Measurements from ENCODE around the gene RBM10.

RBM10 gene

DNA sequence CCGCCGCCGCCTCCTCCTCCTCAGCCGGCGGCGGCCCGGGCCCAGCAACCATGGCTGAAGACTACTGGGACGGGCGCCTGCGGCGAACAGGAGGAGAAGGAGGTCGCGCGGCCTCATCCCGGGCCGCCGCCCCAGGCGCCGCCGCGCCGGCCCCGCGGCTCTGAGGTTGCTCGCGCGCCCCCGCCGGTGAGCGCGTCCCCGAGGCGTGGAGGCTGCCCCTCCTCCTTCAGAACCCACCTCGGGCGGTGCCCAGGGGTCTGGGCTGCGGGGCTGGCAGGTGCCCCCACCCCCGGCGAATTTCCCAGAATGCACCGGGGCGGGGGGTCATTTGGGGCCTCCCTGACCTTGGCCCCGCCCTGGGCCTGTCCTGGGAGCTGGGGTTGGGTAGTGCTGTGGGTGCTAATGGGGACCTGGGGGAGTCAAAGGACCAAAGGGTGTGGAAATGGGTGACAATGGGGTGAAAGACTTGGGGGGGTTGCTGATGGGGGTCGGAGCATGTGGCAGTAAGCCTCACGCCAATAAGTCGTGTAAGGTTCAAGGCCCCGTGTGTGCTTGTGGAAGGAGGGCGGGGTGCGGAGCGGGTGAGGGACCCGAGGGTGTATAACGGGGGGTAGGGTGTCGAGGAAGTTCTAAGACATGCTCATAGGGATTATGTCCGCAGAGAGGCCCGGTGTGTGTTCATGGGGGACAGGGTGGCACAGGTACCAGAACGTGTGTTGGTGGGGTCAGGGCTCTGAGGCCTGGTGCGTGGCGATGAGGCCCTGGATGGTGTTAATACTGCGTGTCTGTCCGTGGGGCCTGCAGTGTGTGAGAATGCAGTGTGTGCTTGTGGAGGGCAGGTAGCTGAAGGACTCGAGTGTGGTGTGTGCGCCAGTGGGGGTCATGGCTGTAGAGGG, 74.1 kb downstream of the RBM10 start:
- peak; percentile 51 for DNase-seq

GRCh38 chrX:47221756-47222155, 76.7 kb downstream of the RBM10 start:
- no peak for DNase-seq

DNA sequence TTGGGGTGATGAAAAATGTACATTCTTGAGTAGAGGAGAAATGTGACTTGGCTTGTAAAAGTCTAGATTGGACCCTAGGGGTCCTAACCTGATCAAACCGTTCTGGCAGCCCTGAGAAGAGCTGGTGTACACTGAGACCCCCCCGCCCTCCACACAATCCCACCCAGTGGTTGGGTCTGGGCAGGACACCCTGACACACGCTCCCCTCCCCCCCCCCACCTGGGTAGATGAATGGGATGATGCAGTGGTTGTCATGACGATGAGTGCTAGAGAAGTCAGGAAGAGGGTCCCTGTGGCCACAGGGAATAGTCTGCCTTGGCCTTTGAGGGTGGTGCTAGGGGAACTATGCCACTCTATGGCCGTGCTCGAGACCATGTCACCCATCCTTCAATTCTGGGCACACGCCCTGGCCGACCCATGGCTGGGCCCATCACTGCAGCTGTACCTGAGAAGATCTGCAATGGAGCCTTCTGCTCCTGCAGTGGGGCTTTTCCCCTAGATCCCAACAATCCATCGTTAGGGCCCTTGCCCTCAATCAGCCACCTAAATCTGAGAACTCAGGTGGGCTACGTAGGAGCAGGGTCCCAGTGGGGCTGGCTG, 77.8 kb downstream of the RBM10 start:
- DNase-seq, result no peak

GRCh38 chrX:47223476-47224250, 78.6 kb downstream of the RBM10 start:
- DNase-seq, result no peak

GRCh38 chrX:47224266-47224895, 79.4 kb downstream of the RBM10 start:
- DNase-seq, result no peak

GRCh38 chrX:47224896-47225290, 79.9 kb downstream of the RBM10 start:
- DNase-seq, result no peak

- no peak for DNase-seq
Measured at GRCh38 chrX:47226071-47226470, 81.0 kb downstream of the RBM10 start.

DNA sequence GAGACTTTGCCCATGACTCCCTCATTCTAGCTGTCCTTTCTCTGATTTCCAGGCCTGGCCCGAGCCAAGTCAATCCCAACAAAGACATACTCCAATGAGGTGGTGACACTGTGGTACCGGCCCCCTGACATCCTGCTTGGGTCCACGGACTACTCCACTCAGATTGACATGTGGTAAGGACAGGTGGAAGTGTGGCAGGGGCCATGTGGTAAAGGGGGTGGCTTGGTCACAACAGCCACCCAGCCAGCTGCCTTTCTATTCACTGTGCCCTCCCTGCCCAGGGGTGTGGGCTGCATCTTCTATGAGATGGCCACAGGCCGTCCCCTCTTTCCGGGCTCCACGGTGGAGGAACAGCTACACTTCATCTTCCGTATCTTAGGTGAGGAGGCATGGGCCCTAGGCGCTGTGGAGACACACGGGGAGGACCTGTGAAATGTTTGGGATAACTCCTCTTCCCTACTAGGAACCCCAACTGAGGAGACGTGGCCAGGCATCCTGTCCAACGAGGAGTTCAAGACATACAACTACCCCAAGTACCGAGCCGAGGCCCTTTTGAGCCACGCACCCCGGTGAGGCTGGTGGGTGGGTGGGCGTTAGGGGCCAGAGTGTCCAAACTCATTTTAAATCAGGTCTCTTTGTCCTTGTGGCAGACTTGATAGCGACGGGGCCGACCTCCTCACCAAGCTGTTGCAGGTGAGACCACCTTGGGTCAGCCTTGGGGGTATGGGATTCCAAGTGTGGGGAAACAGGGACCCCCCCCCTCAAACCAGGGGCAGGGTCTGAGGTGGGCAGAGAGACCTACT, 81.7 kb downstream of the RBM10 start:
- DNase-seq, result no peak

- DNase-seq, result no peak
Measured at GRCh38 chrX:47227334-47227583, 82.2 kb downstream of the RBM10 start.

GRCh38 chrX:47228550-47229270, 83.7 kb downstream of the RBM10 start:
- no peak for DNase-seq

DNA sequence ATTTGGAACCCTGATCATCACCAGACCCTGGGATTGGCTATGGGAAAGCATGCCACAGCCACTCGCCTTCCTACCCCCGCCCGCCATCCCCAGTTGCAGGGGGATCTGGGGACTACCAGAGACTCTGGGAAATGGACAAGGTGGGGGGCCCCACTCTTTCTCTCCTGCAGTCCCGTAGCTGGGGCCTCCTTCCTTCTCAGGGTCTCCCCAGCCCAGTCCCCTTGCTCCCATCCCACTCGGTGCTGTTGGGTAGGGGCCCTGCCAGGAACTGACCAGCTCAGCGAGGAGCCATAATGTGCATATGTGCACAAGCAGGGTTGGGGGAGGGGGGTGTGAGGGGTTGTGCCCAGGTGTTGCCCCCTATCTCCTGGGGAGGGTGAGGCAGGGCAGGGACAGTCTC, 84.4 kb downstream of the RBM10 start:
- no peak for DNase-seq

GRCh38 chrX:47230136-47230868, 85.3 kb downstream of the RBM10 start:
- DNase-seq, result no peak

- DNase-seq, result no peak
Measured at GRCh38 chrX:47231167-47231566, 86.1 kb downstream of the RBM10 start.

DNA sequence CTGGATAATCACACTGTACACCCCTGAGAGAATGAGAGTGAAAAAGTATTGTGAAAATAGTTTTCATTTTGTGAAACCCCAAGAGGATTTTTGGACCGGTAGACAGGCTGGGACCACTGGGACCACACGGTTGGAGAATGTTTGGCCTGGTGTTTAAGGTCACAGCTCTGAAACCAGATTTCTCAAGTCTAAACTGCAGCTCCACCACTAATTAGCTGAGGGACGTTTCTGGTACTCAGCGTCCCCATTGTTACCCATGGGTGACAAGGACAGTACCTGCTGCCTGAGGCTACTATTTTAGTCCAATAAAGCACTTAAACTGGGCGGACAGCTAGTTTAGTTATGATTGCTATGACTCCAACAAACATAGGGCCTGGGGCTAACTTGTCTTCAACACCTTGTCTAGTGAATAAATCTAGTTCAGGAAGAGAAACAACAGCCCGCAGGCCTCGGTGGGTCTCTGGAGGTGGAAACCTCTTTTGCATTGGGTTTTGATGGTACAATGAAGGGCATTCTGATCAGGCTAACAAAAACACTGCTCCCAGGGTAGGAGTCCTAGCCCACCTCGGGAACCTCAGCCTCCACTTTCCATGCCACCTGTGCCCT, 87.3 kb downstream of the RBM10 start:
- DNase-seq, result no peak

- peak; percentile 55 for DNase-seq
Measured at GRCh38 chrX:47232803-47233332, 87.8 kb downstream of the RBM10 start, which contains the start of gene USP11. Gene USP11 (plus strand): TSS chrX:47233009. CDS start chrX:47233044, 35 bp downstream.

- DNase-seq, result peak; percentile 98
Measured at GRCh38 chrX:47233333-47234113, 88.5 kb downstream of the RBM10 start.

DNA sequence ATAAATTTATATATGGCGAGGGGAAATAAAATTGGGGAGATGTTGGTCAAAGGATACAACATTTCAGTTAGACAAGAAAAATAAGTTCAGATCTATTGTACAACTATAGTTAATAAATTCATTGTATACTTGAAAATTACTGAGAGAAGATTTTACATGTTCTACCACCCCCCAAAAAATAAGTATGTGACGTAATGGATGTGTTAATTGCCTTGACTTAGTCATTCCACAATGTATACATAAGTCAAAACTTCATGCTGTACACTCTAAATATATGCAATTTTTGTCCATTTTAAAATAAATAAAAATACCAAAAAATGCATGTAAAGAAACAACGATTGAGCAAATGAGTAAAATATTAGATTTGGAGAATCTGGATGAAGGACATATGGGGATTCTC, 89.6 kb downstream of the RBM10 start:
- DNase-seq, result no peak

GRCh38 chrX:47235691-47236103, 90.7 kb downstream of the RBM10 start:
- no peak for DNase-seq

Measured in CD4-positive, alpha-beta T cell treated with Interleukin-17A for 4 hours (primary cell).